Fibroblast of skin of scalp (primary cell): ENCODE data around the gene NEK5.
"Not testable (repeated sequence)": the region's sequence is repeated elsewhere in the genome, so short reads cannot be mapped to it uniquely, and the experiment has no call there.

Source experiments
- DNase-seq: peaks from one replicate; pipeline ENCODE4 v3.0.0-alpha.2; 2013

Gene NEK5

GRCh38 chr13:52136763-52137162 lies 7.9 kb upstream of the NEK5 start:
- DNase-seq, result no peak

- no peak for DNase-seq
Measured at GRCh38 chr13:52130641-52131040, 1.8 kb upstream of the NEK5 start.

- DNase-seq, result peak; percentile 52
Measured at GRCh38 chr13:52127783-52128702, 830 bp downstream of the NEK5 start.

GRCh38 chr13:52127378-52127777 lies 1.5 kb downstream of the NEK5 start:
- DNase-seq, result peak; percentile 3

- DNase-seq, result no peak
Measured at GRCh38 chr13:52125547-52125946, 3.3 kb downstream of the NEK5 start.

- no peak for DNase-seq
Measured at GRCh38 chr13:52118595-52118994, 10.3 kb downstream of the NEK5 start.

GRCh38 chr13:52118095-52118494 lies 10.8 kb downstream of the NEK5 start:
- no peak for DNase-seq

- no peak for DNase-seq
Measured at GRCh38 chr13:52112591-52112990, 16.3 kb downstream of the NEK5 start.

GRCh38 chr13:52109116-52109670 lies 19.7 kb downstream of the NEK5 start:
- no peak for DNase-seq

- DNase-seq, result no peak
Measured at GRCh38 chr13:52105841-52106240, 23.0 kb downstream of the NEK5 start.

- DNase-seq, result peak; percentile 40
Measured at GRCh38 chr13:52104624-52105023, 24.2 kb downstream of the NEK5 start.

- no peak for DNase-seq
Measured at GRCh38 chr13:52103386-52103785, 25.5 kb downstream of the NEK5 start.

GRCh38 chr13:52102423-52102822 lies 26.4 kb downstream of the NEK5 start:
- not testable (repeated sequence) for DNase-seq

- no peak for DNase-seq
Measured at GRCh38 chr13:52097197-52097596, 31.7 kb downstream of the NEK5 start.

- DNase-seq, result no peak
Measured at GRCh38 chr13:52096748-52097147, 32.1 kb downstream of the NEK5 start.

- DNase-seq, result no peak
Measured at GRCh38 chr13:52096062-52096461, 32.8 kb downstream of the NEK5 start.

- no peak for DNase-seq
Measured at GRCh38 chr13:52092087-52092486, 36.8 kb downstream of the NEK5 start.

- DNase-seq, result no peak
Measured at GRCh38 chr13:52091473-52091872, 37.4 kb downstream of the NEK5 start.

GRCh38 chr13:52085421-52085820 lies 43.5 kb downstream of the NEK5 start:
- peak; percentile 52 for DNase-seq

GRCh38 chr13:52084981-52085380 lies 43.9 kb downstream of the NEK5 start:
- not testable (repeated sequence) for DNase-seq

- no peak for DNase-seq
Measured at GRCh38 chr13:52082601-52083000, 46.3 kb downstream of the NEK5 start.

- DNase-seq, result not testable (repeated sequence)
Measured at GRCh38 chr13:52079891-52080290, 49.0 kb downstream of the NEK5 start.

- peak; percentile 16 for DNase-seq
Measured at GRCh38 chr13:52070929-52071523, 57.8 kb downstream of the NEK5 start.

GRCh38 chr13:52067237-52067636 lies 61.6 kb downstream of the NEK5 start:
- DNase-seq, result no peak
